Skeletal muscle tissue (tissue), 4 donors: Measurements from ENCODE around the gene HSP90B1. TPM values are rescaled to one million over a fixed set of nuclear protein-coding genes. Genes with fewer than 3 reads are reported as not detected.
A peak's percentile ranks its signal among the peaks of the same experiment; 100 is the strongest.

Source experiments
- H3K27ac ChIP-seq: one replicate; pipeline ENCODE4 v1.7.0; 2013; ENCODE audit warnings: mild to moderate bottlenecking, low read depth, low read length, inconsistent platforms
- H3K27me3 ChIP-seq, 3 donors: one replicate each; pipeline ENCODE4 v1.7.0; 2013; ENCODE audit warnings: low read length in 3 of 3; ENCODE audit not compliant: control insufficient read depth in 3 of 3, insufficient read depth in 3 of 3
- H3K36me3 ChIP-seq, 3 donors: one replicate each; pipeline ENCODE4 v1.7.0; 2013; ENCODE audit warnings: low read length in 3 of 3; ENCODE audit not compliant: control insufficient read depth in 3 of 3, insufficient read depth in 3 of 3
- H3K4me1 ChIP-seq, 3 donors: one replicate each; pipeline ENCODE4 v1.7.0; 2013; ENCODE audit warnings: low read length in 3 of 3, mild to moderate bottlenecking in 3 of 3; ENCODE audit not compliant: control insufficient read depth in 3 of 3, insufficient read depth in 3 of 3
- H3K4me3 ChIP-seq, 3 donors: one replicate each; pipeline ENCODE4 v1.7.0; 2013; ENCODE audit warnings: low read length in 3 of 3
- H3K9ac ChIP-seq, 3 donors: one replicate each; pipeline ENCODE4 v1.7.0; 2013; ENCODE audit warnings: low read length in 3 of 3, mild to moderate bottlenecking in 3 of 3, moderate library complexity in 2 of 3, low read depth in 1 of 3
- H3K9me3 ChIP-seq, 3 donors: one replicate each; pipeline ENCODE4 v1.7.0; 2013; ENCODE audit warnings: low read length in 3 of 3; ENCODE audit not compliant: control insufficient read depth in 3 of 3
- total RNA-seq: library from RNA; depleted of rRNA; stranded (reverse); fragments of >200 nt; gene quantifications from one replicate; pipeline ENCODE4 v1.2.3, GENCODE V29; 2014
- donor health status: Osteomylitis.

HSP90B1 gene
- total RNA-seq, 1 donor from 2014 or later, result 216 TPM

DNA sequence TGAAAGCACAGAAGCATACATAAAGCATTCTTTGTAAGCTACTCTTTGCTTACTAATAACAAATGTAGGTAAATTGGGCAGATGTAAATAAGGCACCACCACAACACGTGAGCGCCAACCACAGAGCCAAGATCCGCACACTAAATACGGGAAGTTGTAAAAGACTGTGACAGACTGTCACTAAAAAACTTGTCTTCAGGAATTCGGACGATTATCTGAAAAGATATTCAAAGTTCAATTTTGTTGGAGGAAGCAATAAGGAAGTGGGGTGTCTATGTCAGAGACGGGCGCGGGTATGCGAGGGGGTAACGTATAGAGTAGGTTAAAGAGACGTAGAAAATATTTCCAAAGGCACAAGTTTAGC is 1.5 kb upstream of the HSP90B1 start:
- Histone ChIP-seq H3K4me1 (peaks cover 42 to 46% (median 42%) of the 10 kb centered on the region in 3 donors), H3K36me3 (peaks cover 6 to 10% (median 9%) of the 10 kb centered on the region in 3 donors), H3K9me3 (no peaks in the 10 kb centered on the region), H3K27me3 (no peaks in the 10 kb centered on the region), H3K4me3 (peak overlapping the region; percentile 72 to 88 (median 76)), H3K27ac (peak overlapping the region; percentile 94), H3K9ac (peak overlapping the region; percentile 79 to 93 (median 85))

DNA sequence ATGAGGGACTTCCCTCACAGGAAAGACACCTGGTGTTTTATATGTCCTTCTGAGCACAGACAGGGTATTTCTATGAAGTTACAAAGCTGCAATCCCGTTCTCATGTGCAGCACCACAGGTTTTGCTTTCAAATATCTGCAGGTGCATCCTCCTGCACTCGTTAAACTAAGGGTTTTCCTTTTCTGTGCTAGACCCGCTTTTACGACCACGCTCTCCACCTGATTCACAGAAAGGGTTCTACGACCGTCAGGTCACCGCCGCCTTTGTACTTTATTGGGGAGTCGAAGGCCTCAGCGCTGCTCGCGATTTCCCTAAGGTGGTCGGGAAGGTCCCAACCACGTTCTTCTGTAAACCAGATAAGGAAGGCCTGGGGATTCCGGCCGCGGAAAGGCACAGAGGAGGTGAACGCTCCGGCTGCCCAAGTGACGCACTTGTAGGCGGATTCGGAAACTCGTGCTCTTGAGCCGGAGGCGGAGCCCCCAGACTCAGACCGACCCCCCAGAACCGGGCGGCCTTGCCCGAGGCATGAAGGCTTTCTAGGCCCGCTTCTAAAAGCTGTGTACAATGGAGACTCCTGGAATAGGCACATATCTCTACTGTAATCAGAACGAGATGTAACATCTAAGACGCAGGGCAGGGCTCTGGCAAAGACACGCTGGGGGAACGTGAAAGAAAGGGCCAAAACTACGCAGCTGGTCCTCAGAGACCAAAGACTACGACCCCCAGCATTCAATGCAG is 995 bp upstream of the HSP90B1 start:
- H3K9ac ChIP-seq, result peak overlapping the region; percentile 79 to 93 (median 85)
- no peaks in the 10 kb centered on the region for H3K27me3 ChIP-seq
- H3K36me3 ChIP-seq, result peaks cover 8 to 15% (median 14%) of the 10 kb centered on the region in 3 donors
- no peaks in the 10 kb centered on the region for H3K9me3 ChIP-seq
- H3K4me1 ChIP-seq, result peaks cover 42 to 46% (median 44%) of the 10 kb centered on the region in 3 donors
- peak overlapping the region; percentile 72 to 88 (median 76) for H3K4me3 ChIP-seq
- peak overlapping the region; percentile 94 for H3K27ac ChIP-seq

DNA sequence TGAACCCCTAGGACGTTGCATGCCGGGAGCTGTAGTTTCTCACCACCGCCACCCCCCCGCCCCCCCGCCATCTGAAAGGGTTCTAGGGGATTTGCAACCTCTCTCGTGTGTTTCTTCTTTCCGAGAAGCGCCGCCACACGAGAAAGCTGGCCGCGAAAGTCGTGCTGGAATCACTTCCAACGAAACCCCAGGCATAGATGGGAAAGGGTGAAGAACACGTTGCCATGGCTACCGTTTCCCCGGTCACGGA is 501 bp upstream of the HSP90B1 start:
- Histone ChIP-seq H3K4me1 (peaks cover 42 to 49% (median 44%) of the 10 kb centered on the region in 3 donors), H3K4me3 (peak overlapping the region; percentile 72 to 88 (median 76))

DNA sequence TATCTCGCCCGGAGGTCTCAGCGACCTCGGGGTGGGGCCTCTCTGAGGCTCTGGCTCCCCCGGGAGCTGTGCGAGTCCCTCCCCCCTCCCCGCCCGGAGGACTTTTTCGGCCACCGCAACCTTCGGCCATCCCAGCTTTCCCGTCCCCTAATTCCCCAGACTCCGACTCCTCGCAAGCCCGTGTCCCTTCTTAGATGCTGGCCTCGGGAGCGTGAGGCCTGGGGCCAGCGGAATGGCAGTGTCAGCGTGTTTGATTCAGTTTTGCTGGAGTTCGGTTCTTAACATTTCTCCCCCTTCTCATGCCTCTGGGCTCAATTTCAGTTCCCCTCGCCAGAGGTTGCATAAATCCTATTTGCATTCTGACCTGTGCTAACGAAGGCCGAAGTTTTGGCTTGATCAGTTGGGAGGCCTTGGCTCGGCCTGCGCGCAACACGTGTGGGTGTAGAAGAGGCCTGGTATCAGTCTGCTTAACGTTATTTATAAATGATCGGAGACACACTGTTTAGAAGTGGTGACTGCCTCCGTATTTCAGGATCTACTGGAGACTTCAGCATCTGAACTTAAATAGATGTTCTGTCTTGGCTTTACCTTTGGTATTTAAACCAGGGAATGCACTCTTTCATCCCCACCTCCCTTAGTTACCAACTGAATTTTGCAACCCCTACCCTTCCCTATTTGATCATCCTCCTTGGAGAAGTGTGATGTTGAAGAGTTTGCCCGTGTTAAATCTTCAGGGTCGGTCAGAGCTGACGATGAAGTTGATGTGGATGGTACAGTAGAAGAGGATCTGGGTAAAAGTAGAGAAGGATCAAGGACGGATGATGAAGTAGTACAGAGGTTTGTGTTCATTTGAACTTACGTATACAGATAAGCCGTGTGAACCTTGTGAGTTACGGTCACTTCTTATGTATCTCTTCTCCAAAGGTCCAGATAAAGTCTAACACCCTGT is 851 bp downstream of the HSP90B1 start:
- peaks cover 42 to 51% (median 44%) of the 10 kb centered on the region in 3 donors for H3K4me1 ChIP-seq

More for the DNA sequence above, 501 bp upstream of the HSP90B1 start:
- H3K36me3 ChIP-seq, result peaks cover 11 to 19% (median 17%) of the 10 kb centered on the region in 3 donors
- H3K27me3 ChIP-seq, result no peaks in the 10 kb centered on the region
- H3K27ac ChIP-seq, result peak overlapping the region; percentile 94
- peak overlapping the region; percentile 79 to 93 (median 85) for H3K9ac ChIP-seq
- H3K9me3 ChIP-seq, result no peaks in the 10 kb centered on the region

DNA sequence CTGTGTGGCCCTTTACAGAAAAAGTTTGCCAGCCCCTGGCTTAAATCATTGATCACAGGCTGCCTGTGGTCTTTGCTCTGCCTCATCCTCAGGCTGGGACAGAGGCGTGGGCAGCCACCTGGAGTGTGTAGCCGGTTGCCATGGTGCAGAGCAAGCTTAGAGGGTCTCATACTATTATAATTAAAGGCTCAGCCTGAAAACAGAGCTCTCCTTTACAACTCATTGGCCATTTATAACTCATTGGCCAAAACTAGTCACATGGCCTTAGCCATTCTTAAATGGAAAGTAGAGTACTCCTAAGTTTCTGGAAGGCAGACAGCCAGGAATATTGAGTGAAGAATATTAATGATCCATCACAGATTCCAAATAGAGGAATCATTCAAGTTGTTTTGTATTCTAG is 3.0 kb downstream of the HSP90B1 start:
- Histone ChIP-seq H3K9ac (no peak overlapping the region), H3K27ac (no peak overlapping the region), H3K4me1 (peaks cover 33 to 43% (median 40%) of the 10 kb centered on the region in 3 donors), H3K9me3 (no peaks in the 10 kb centered on the region), H3K36me3 (peaks cover 22 to 41% (median 32%) of the 10 kb centered on the region in 3 donors), H3K4me3 (no peak overlapping the region), H3K27me3 (no peaks in the 10 kb centered on the region)

More for the DNA sequence above, 851 bp downstream of the HSP90B1 start:
- Histone ChIP-seq H3K9me3 (no peaks in the 10 kb centered on the region), H3K36me3 (peaks cover 16 to 29% (median 26%) of the 10 kb centered on the region in 3 donors), H3K4me3 (peak overlapping the region; percentile 83 to 88 (median 84)), H3K27ac (peak overlapping the region; percentile 90), H3K9ac (peak overlapping the region; percentile 76 to 86 (median 83)), H3K27me3 (no peaks in the 10 kb centered on the region)

DNA sequence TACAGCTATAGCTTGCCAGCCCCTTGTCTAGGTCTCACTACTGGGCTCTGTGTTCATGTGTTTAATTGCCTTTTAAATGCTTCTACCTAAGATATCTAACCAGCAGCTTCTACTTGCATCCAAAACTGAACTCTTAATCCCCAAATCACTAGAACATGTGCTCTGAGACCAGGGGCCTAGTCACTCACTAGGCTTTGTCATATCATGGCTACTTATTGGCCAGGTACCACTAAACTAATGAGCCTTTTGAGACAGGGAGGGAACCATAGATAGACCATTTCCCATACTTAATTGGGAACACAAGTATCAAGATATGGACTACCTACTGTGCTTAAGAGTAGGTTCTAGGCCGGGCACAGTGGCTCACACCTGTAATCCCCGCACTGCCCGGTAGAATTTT is 6.5 kb downstream of the HSP90B1 start:
- Histone ChIP-seq H3K4me1 (peaks cover 10 to 22% (median 21%) of the 10 kb centered on the region in 3 donors), H3K9me3 (no peaks in the 10 kb centered on the region), H3K27ac (no peak overlapping the region), H3K4me3 (no peak overlapping the region), H3K9ac (no peak overlapping the region), H3K36me3 (peaks cover 38 to 73% (median 63%) of the 10 kb centered on the region in 3 donors), H3K27me3 (no peaks in the 10 kb centered on the region)

DNA sequence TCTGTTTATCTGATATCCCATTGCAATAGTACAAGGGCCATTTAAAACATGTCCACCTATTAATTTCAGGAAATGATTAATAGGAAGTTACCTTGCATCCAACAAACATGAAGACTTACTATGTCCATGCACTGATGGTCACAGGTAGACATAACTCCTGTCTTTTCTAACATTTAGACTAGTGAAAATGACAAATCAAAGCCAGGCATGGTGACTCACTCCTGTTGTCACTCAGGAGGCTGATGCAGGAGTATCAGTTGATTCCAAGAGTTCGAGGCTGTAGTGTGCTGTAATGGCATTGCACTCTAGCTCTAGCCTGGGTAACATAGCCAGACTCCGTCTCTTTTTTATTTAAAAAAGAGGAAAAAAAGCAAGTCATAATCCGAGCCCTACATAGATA is 14.8 kb downstream of the HSP90B1 start:
- no peaks in the 10 kb centered on the region for H3K4me1 ChIP-seq
- peaks cover 44 to 84% (median 81%) of the 10 kb centered on the region in 3 donors for H3K36me3 ChIP-seq
- no peak overlapping the region for H3K4me3 ChIP-seq
- H3K9ac ChIP-seq, result no peak overlapping the region
- H3K27me3 ChIP-seq, result no peaks in the 10 kb centered on the region
- no peaks in the 10 kb centered on the region for H3K9me3 ChIP-seq
- H3K27ac ChIP-seq, result no peak overlapping the region

DNA sequence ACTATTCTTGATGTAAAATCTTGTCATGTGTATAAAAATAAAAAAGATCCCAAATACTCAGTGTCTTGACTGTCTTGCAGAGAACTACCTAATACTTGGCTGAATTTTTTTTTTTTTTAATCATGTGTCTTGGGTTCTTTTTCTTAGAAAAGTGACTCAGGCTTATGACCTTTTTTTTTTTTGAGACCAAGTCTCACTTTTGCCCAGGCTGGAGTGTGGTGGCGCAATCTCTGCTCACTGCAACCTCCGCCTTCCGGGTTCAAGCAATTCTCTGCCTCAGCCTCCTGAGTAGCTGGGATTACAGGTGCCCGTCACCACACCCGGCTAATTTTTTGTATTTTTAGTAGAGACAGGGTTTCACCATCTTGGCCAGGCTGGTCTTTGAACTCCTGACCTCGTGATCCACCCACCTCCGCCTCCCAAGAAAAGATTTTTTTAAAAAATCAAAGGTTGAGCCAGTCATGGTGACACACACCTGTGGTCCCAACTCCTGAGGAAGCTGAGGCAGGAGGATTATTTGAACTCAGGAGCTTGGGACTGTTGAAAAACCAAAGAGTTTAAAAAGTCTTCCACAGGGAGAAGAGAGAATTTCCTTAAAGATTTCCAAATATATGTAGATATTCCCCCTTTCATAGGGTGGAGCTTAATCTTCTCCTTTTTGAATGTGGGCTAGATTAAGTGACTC is 17.8 kb downstream of the HSP90B1 start:
- H3K27me3 ChIP-seq, result no peaks in the 10 kb centered on the region
- no peak overlapping the region for H3K9ac ChIP-seq
- no peaks in the 10 kb centered on the region for H3K9me3 ChIP-seq
- H3K27ac ChIP-seq, result no peak overlapping the region
- H3K4me1 ChIP-seq, result no peaks in the 10 kb centered on the region
- peaks cover 34 to 77% (median 77%) of the 10 kb centered on the region in 3 donors for H3K36me3 ChIP-seq
- no peak overlapping the region for H3K4me3 ChIP-seq

DNA sequence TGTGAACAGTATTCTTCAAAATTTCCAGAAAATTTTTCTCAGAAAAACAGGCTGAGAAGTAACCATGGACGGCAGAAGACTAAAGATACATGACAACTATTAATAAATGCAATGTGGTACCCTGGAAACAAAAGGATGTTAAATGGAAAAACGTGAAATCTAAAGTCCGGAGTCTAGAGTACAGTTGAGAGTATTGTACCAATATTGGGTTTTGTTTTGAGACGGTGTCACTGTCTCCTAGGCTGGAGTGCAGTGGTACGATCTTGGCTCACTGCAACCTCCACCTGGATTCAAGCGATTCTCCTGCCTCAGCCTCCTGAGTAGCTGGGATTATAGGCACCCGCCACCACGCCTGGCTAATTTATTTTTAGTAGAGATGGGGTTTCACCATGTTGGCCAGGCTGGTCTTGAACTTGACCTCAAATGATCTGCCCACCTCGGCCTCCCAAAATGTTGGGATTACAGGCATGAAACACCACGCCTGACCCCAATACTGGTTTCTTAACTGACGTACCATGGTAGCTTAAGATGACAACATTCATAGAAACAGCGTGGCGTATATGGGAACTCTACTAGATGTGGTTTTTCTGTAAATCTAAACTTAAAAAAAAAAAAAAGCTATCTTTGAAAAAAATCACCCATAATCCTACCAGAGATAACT is 18.7 kb downstream of the HSP90B1 start:
- H3K4me1 ChIP-seq, result no peaks in the 10 kb centered on the region
- H3K4me3 ChIP-seq, result no peak overlapping the region
- no peaks in the 10 kb centered on the region for H3K27me3 ChIP-seq
- no peaks in the 10 kb centered on the region for H3K9me3 ChIP-seq
- H3K27ac ChIP-seq, result no peak overlapping the region
- H3K9ac ChIP-seq, result no peak overlapping the region
- H3K36me3 ChIP-seq, result peaks cover 35 to 77% (median 77%) of the 10 kb centered on the region in 3 donors
